Skin epidermis (tissue), 12 donors: Measurements from ENCODE around the gene ARHGDIG.
A peak's percentile ranks its signal among the peaks of the same experiment; 100 is the strongest.
"Not testable (repeated sequence)": the region's sequence is repeated elsewhere in the genome, so short reads cannot be mapped to it uniquely, and the experiment has no call there.

Experiments used
- H3K27ac ChIP-seq, 21 experiments: fragments of 200-600 bp; sonication (generic) in 11 of 21; one replicate each; pipeline ENCODE4 v1.5.0; 2020; ENCODE audit warnings: mild to moderate bottlenecking in 3 of 21, inconsistent platforms in 2 of 21, moderate library complexity in 2 of 21
- H3K4me3 ChIP-seq, 7 experiments: fragments of 200-600 bp; sonication (generic) in 2 of 7; one replicate each; pipeline ENCODE4 v1.5.0; 2020; ENCODE audit warnings: inconsistent platforms in 2 of 7, mild to moderate bottlenecking in 2 of 7, moderate library complexity in 1 of 7

Gene ARHGDIG

GRCh38 chr16:280552-280951 is at the start of gene ARHGDIG:
Gene ARHGDIG, plus strand, starts transcription at chr16:280591. Its CDS starts 90 bp downstream, at chr16:280681.
- peak within 1 kb of the TSS in 1 of 7 experiments; percentile 27 for H3K4me3 ChIP-seq
- peak within 1 kb of the TSS in 2 of 21 experiments; percentile 55 to 62 for H3K27ac ChIP-seq

GRCh38 chr16:230949-231348 is 49.4 kb upstream of the ARHGDIG start:
- H3K27ac ChIP-seq: no peak overlapping the region
- no peak overlapping the region for H3K4me3 ChIP-seq

GRCh38 chr16:234468-235305 is 45.7 kb upstream of the ARHGDIG start, which contains the start of gene FAM234A:
Gene FAM234A, plus strand, starts transcription at chr16:234821. Its CDS starts 19,593 bp downstream, at chr16:254414.
- Histone ChIP-seq H3K4me3 (peak within 1 kb of the TSS; percentile 72 to 89 (median 74)), H3K27ac (peak within 1 kb of the TSS; percentile 72 to 100 (median 95))

GRCh38 chr16:239948-240277 is 40.5 kb upstream of the ARHGDIG start:
- H3K27ac ChIP-seq: peak overlapping the region in 4 of 21 experiments; percentile 1 to 38 (median 4)
- H3K4me3 ChIP-seq: no peak overlapping the region

GRCh38 chr16:240559-240958 is 39.8 kb upstream of the ARHGDIG start:
- Histone ChIP-seq H3K27ac (peak overlapping the region in 3 of 21 experiments; percentile 4 to 49 (median 5)), H3K4me3 (no peak overlapping the region)

GRCh38 chr16:242281-242680 is 38.1 kb upstream of the ARHGDIG start:
- peak overlapping the region in 1 of 21 experiments; percentile 49 for H3K27ac ChIP-seq

GRCh38 chr16:243348-243747 is 37.0 kb upstream of the ARHGDIG start:
- Histone ChIP-seq H3K4me3 (no peak overlapping the region), H3K27ac (no peak overlapping the region)

More at GRCh38 chr16:242281-242680, 38.1 kb upstream of the ARHGDIG start:
- H3K4me3 ChIP-seq: no peak overlapping the region

- no peak overlapping the region for H3K27ac ChIP-seq
- no peak overlapping the region for H3K4me3 ChIP-seq
Measured at GRCh38 chr16:245105-245504, 35.3 kb upstream of the ARHGDIG start.

- no peak overlapping the region for H3K27ac ChIP-seq
- H3K4me3 ChIP-seq: no peak overlapping the region
Measured at GRCh38 chr16:247027-247426, 33.4 kb upstream of the ARHGDIG start.

- Histone ChIP-seq H3K27ac (no peak overlapping the region), H3K4me3 (no peak overlapping the region)
Measured at GRCh38 chr16:249431-249830, 31.0 kb upstream of the ARHGDIG start.

- H3K27ac ChIP-seq: peak overlapping the region in 7 of 21 experiments; percentile 10 to 68 (median 35)
Measured at GRCh38 chr16:252366-253337, 27.7 kb upstream of the ARHGDIG start.

GRCh38 chr16:253833-254232 is 26.6 kb upstream of the ARHGDIG start:
- no peak overlapping the region for H3K27ac ChIP-seq
- H3K4me3 ChIP-seq: no peak overlapping the region

More at GRCh38 chr16:252366-253337, 27.7 kb upstream of the ARHGDIG start:
- no peak overlapping the region for H3K4me3 ChIP-seq

- no peak overlapping the region for H3K4me3 ChIP-seq
- H3K27ac ChIP-seq: no peak overlapping the region
Measured at GRCh38 chr16:254461-254860, 25.9 kb upstream of the ARHGDIG start.

- Histone ChIP-seq H3K4me3 (no peak overlapping the region), H3K27ac (no peak overlapping the region)
Measured at GRCh38 chr16:255183-255582, 25.2 kb upstream of the ARHGDIG start.

GRCh38 chr16:258091-258490 is 22.3 kb upstream of the ARHGDIG start:
- H3K4me3 ChIP-seq, H3K27ac ChIP-seq: not testable (repeated sequence)

GRCh38 chr16:259226-259625 is 21.2 kb upstream of the ARHGDIG start:
- Histone ChIP-seq H3K27ac (no peak overlapping the region), H3K4me3 (no peak overlapping the region)

- no peak overlapping the region for H3K4me3 ChIP-seq
- H3K27ac ChIP-seq: no peak overlapping the region
Measured at GRCh38 chr16:259814-260253, 20.6 kb upstream of the ARHGDIG start.

GRCh38 chr16:260326-260725 is 20.1 kb upstream of the ARHGDIG start:
- no peak overlapping the region for H3K4me3 ChIP-seq
- H3K27ac ChIP-seq: no peak overlapping the region

- no peak overlapping the region for H3K4me3 ChIP-seq
- H3K27ac ChIP-seq: no peak overlapping the region
Measured at GRCh38 chr16:261031-261691, 19.2 kb upstream of the ARHGDIG start.
